ENCODE data around the gene COG4. TPM values are rescaled to one million over a fixed set of nuclear protein-coding genes. Genes with fewer than 3 reads are reported as not detected.

Gene COG4
- total RNA-seq, 4 donors from 2014 or later: 41.1 to 109 (median 47.1) TPM

DNA sequence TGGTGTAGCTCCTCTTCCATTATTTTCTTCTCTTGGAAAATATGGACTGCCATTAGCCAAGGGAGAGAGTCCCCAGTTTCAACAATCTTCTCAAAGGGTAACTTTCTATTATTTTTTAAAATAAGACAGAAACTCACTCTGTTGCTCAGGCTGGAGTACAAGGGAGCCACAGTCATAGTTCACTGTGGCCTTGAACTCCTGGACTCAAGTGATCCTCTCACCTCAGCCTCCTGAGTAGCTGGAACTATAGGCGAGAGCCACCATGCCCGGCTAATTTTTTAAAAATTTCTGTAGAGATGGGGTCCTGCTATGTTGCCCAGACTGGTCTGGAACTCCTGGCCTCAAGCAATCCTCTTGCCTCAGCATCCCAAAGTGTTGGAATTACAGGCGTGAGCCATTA, 13.1 kb downstream of the COG4 start:
- WGBS, 2 donors: 94 to 98% methylated on average over 3 of the region's 3 CpGs
- Histone ChIP-seq H3K27me3 (no peaks in the 10 kb centered on the region), H3K4me3 (no peak overlapping the region), H3K9me3 (no peaks in the 10 kb centered on the region), H3K27ac (no peak overlapping the region), H3K4me1 (no peaks in the 10 kb centered on the region), H3K36me3 (peaks cover 3 to 100% (median 17%) of the 10 kb centered on the region in 3 donors)
- DNase-seq (ENCODE audit: low spot score in 2 of 2): no peak
- TF ChIP-seq EP300 (IDR thresholded peaks at IDR 0.05) (no peak), POLR2A (IDR thresholded peaks at IDR 0.05) (no peak)
- TF ChIP-seq, protein P1, sequence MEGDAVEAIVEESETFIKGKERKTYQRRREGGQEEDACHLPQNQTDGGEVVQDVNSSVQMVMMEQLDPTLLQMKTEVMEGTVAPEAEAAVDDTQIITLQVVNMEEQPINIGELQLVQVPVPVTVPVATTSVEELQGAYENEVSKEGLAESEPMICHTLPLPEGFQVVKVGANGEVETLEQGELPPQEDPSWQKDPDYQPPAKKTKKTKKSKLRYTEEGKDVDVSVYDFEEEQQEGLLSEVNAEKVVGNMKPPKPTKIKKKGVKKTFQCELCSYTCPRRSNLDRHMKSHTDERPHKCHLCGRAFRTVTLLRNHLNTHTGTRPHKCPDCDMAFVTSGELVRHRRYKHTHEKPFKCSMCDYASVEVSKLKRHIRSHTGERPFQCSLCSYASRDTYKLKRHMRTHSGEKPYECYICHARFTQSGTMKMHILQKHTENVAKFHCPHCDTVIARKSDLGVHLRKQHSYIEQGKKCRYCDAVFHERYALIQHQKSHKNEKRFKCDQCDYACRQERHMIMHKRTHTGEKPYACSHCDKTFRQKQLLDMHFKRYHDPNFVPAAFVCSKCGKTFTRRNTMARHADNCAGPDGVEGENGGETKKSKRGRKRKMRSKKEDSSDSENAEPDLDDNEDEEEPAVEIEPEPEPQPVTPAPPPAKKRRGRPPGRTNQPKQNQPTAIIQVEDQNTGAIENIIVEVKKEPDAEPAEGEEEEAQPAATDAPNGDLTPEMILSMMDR (IDR thresholded peaks at IDR 0.05): no peak

GRCh38 chr16:70508752-70509151, 14.6 kb downstream of the COG4 start:
- H3K36me3 ChIP-seq: peaks cover 3 to 92% (median 17%) of the 10 kb centered on the region in 3 donors
- H3K9me3 ChIP-seq: no peaks in the 10 kb centered on the region
- no peaks in the 10 kb centered on the region for H3K4me1 ChIP-seq
- WGBS, 2 donors: 59% methylated on average over 5 of the region's 5 CpGs
- no peak overlapping the region for H3K4me3 ChIP-seq
- H3K27ac ChIP-seq: no peak overlapping the region
- H3K27me3 ChIP-seq: no peaks in the 10 kb centered on the region
- DNase-seq (ENCODE audit: low spot score in 2 of 2): no peak
- no peak for TF ChIP-seq POLR2A (IDR thresholded peaks at IDR 0.05)
- TF ChIP-seq EP300 (IDR thresholded peaks at IDR 0.05): no peak
- TF ChIP-seq, protein P1 (IDR thresholded peaks at IDR 0.05): no peak

GRCh38 chr16:70496513-70496912, 26.8 kb downstream of the COG4 start:
- TF ChIP-seq EP300 (IDR thresholded peaks at IDR 0.05) (no peak), POLR2A (IDR thresholded peaks at IDR 0.05) (no peak)
- TF ChIP-seq, protein P1 (IDR thresholded peaks at IDR 0.05): no peak
- WGBS, 2 donors: 98% methylated on average over 6 of the region's 6 CpGs
- peaks cover 0 to 99% (median 5%) of the 10 kb centered on the region in 3 donors for H3K36me3 ChIP-seq
- no peak overlapping the region for H3K27ac ChIP-seq
- no peak for DNase-seq (ENCODE audit: low spot score in 2 of 2)
- no peaks in the 10 kb centered on the region for H3K9me3 ChIP-seq
- H3K4me3 ChIP-seq: no peak overlapping the region
- H3K4me1 ChIP-seq: no peaks in the 10 kb centered on the region
- no peaks in the 10 kb centered on the region for H3K27me3 ChIP-seq

- Histone ChIP-seq H3K27ac (no peak overlapping the region), H3K36me3 (peaks cover 0 to 95% (median 5%) of the 10 kb centered on the region in 3 donors), H3K4me3 (no peak overlapping the region), H3K27me3 (no peaks in the 10 kb centered on the region), H3K4me1 (no peaks in the 10 kb centered on the region), H3K9me3 (no peaks in the 10 kb centered on the region)
- no peak for TF ChIP-seq EP300 (IDR thresholded peaks at IDR 0.05)
- TF ChIP-seq, protein P1 (IDR thresholded peaks at IDR 0.05): no peak
- no peak for TF ChIP-seq POLR2A (IDR thresholded peaks at IDR 0.05)
- WGBS, 2 donors: 91 to 95% methylated on average over 9 of the region's 9 CpGs
- DNase-seq (ENCODE audit: low spot score in 2 of 2): no peak
These were observed 27.8 kb downstream of the COG4 start for GRCh38 chr16:70495425-70496182.

GRCh38 chr16:70494777-70495176, 28.6 kb downstream of the COG4 start:
- DNase-seq (ENCODE audit: low spot score in 2 of 2): no peak
- H3K4me1 ChIP-seq: no peaks in the 10 kb centered on the region
- peaks cover 0 to 95% (median 5%) of the 10 kb centered on the region in 3 donors for H3K36me3 ChIP-seq
- 85 to 94% methylated on average over 2 of the region's 2 CpGs for WGBS, 2 donors
- no peaks in the 10 kb centered on the region for H3K27me3 ChIP-seq
- H3K4me3 ChIP-seq: no peak overlapping the region
- H3K9me3 ChIP-seq: no peaks in the 10 kb centered on the region
- TF ChIP-seq, protein P1 (IDR thresholded peaks at IDR 0.05): no peak
- no peak for TF ChIP-seq POLR2A (IDR thresholded peaks at IDR 0.05)
- TF ChIP-seq EP300 (IDR thresholded peaks at IDR 0.05): no peak
- no peak overlapping the region for H3K27ac ChIP-seq
